HL-60 (cell line): ENCODE data around the gene CCDC89.

Source experiments
- DNase-seq, 2 experiments: peaks; one replicate each; pipeline ENCODE4 v3.0.0-alpha.2; 2010 to 2020; ENCODE audit warnings: low read depth in 1 of 2, low spot score in 1 of 2
- H3K27ac ChIP-seq: fragments of 250-450 bp; sonication (Bioruptor Pico); replicated peaks from 2 replicates; pipeline ENCODE4 v1.5.1; 2020; ENCODE audit warnings: mild to moderate bottlenecking, moderate library complexity
- H3K27me3 ChIP-seq: fragments of 250-450 bp; sonication (Bioruptor Pico); 2 replicates; pipeline ENCODE4 v1.5.1; 2021; ENCODE audit warnings: mild to moderate bottlenecking, moderate library complexity; ENCODE audit not compliant: insufficient read depth, poor library complexity, severe bottlenecking
- H3K4me3 ChIP-seq: replicated peaks from 2 replicates; pipeline ENCODE4 v1.5.1; 2011; ENCODE audit warnings: mild to moderate bottlenecking, control low read depth, low read length; ENCODE audit not compliant: insufficient read depth
- CTCF ChIP-seq: IDR thresholded peaks from one replicate; pipeline ENCODE4 v1.5.1; 2011; ENCODE audit warnings: low read length, control low read depth, inconsistent platforms; ENCODE audit not compliant: insufficient read depth
- GABPA ChIP-seq: IDR thresholded peaks from 2 replicates; pipeline ENCODE4 v1.6.1; 2012; ENCODE audit warnings: low read depth
- POLR2AphosphoS5 ChIP-seq: IDR thresholded peaks from 2 replicates; pipeline ENCODE4 v1.6.1; 2012; ENCODE audit warnings: low read depth
- REST ChIP-seq: IDR thresholded peaks from 2 replicates; pipeline ENCODE4 v1.6.1; 2012; ENCODE audit warnings: low read depth; ENCODE audit not compliant: insufficient replicate concordance
- SPI1 ChIP-seq: IDR thresholded peaks from 2 replicates; pipeline ENCODE4 v1.6.1; 2012; ENCODE audit warnings: low read depth, mild to moderate bottlenecking, borderline replicate concordance

Gene CCDC89

GRCh38 chr11:85705800-85706199 lies 19.8 kb upstream of the CCDC89 start:
- no peak for DNase-seq
- Histone ChIP-seq H3K27ac (no peak overlapping the region), H3K4me3 (no peak overlapping the region), H3K27me3 (peaks cover 2% of the 10 kb centered on the region)
- no peak for TF ChIP-seq SPI1
- no peak for TF ChIP-seq CTCF
- no peak for TF ChIP-seq POLR2AphosphoS5
- no peak for TF ChIP-seq GABPA
- TF ChIP-seq REST = no peak

GRCh38 chr11:85704967-85705366 lies 19.0 kb upstream of the CCDC89 start:
- Histone ChIP-seq H3K27ac (no peak overlapping the region), H3K4me3 (no peak overlapping the region), H3K27me3 (peaks cover 2% of the 10 kb centered on the region)
- no peak for TF ChIP-seq CTCF
- no peak for TF ChIP-seq GABPA
- TF ChIP-seq SPI1 = no peak
- no peak for TF ChIP-seq REST
- TF ChIP-seq POLR2AphosphoS5 = no peak
- DNase-seq = no peak

GRCh38 chr11:85699957-85700741 lies 14.2 kb upstream of the CCDC89 start:
- H3K4me3 ChIP-seq = no peak overlapping the region
- no peak overlapping the region for H3K27ac ChIP-seq
- TF ChIP-seq POLR2AphosphoS5 = no peak
- TF ChIP-seq SPI1 = no peak
- TF ChIP-seq GABPA = no peak
- TF ChIP-seq REST = no peak
- no peak for TF ChIP-seq CTCF
- H3K27me3 ChIP-seq = no peaks in the 10 kb centered on the region
- DNase-seq = no peak
